HL-60/S4 (cell line): ENCODE results near the gene STAP2.

Experiments
- in situ Hi-C: fragments of 300-500 bp; cut with MboI; formaldehyde crosslinking; loops from 2 replicates; pipeline ENCODE4 v1.14.3; 2022; ENCODE audit warnings: low sequenced_read_pairs

The STAP2 gene, protein sequence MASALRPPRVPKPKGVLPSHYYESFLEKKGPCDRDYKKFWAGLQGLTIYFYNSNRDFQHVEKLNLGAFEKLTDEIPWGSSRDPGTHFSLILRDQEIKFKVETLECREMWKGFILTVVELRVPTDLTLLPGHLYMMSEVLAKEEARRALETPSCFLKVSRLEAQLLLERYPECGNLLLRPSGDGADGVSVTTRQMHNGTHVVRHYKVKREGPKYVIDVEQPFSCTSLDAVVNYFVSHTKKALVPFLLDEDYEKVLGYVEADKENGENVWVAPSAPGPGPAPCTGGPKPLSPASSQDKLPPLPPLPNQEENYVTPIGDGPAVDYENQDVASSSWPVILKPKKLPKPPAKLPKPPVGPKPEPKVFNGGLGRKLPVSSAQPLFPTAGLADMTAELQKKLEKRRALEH

DNA sequence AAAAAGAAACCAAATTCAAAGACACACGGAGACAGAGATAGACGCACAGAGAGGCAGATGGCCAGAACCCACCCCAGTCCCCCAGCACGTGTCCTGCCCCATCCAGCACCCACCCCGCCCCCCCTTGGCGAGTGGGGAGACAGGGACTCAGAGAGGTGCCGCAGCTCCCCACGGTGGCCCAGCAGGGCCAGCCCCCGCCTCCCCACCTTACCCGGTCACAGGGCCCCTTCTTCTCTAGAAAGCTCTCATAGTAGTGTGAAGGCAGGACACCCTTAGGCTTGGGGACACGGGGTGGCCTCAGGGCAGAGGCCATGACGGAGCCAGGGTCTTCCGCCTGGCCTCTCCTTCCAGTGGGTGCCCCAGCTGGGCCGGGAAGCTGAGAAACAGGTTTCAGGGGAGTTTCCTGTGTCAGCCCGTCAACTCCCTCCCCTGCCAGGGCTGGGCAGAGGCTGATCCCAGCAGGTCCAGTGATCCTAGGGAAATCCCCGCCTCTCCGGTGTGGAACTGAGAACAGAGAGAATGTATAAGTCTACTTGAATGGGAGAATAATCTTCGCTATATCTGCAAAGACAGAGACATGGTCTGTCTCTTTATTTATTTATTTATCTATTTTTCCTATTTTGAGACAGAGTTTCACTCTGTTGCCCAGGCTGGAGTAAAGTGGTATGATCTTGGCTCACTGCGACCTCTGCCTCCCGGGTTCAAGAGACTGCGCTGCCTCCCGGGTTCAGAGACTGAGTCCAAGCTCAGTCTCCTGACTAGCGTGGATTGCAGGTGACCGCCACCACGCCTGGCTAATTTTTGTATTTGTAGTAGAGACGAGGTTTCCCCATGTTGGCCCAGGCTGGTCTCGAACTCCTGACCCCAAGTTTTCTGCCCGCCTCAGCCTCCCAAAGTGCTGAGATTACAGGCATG lies at the start of gene STAP2:
STAP2 (minus strand) TSS at position 387 of the 915 bp plus-strand sequence; CDS start at position 313, 74 bp downstream.
- in situ Hi-C loops, result no loop called here

DNA sequence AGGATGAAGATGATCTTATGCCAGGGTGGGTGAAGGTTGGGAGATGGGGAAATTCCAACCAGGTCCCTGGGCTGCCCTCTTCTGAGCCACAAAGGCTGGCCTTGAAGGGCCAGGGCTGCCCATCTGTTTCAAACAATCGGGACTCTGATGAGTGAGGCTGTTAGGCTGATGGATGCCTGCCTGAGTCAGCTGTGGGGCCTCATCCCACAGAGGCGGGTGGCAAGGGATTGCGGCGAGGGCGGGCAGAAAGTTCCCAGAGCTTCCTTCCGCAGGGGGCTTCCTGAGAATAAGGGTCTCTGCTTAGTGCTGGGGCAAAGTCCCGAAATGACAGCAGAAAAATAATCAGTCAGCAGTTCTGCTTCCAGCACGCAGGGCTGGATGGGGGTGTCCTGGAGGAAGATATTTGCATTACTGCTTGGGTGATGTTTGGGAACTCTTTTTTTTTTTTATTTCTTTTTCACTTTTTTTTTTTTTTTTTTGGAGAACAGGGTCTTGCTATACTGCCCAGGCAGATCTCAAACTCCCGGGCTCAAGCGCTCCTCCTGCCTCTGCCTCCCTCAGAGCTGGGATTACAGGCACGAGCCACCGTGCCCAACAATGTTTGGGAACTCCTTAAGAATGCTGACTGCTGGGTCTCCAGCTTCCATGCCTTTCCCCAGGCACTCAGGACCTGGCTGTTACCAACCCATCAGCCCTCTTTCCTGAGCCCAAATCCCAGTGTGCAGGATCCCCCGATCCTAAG lies 47.6 kb upstream of the STAP2 start:
- in situ Hi-C loops, result no loop called here

DNA sequence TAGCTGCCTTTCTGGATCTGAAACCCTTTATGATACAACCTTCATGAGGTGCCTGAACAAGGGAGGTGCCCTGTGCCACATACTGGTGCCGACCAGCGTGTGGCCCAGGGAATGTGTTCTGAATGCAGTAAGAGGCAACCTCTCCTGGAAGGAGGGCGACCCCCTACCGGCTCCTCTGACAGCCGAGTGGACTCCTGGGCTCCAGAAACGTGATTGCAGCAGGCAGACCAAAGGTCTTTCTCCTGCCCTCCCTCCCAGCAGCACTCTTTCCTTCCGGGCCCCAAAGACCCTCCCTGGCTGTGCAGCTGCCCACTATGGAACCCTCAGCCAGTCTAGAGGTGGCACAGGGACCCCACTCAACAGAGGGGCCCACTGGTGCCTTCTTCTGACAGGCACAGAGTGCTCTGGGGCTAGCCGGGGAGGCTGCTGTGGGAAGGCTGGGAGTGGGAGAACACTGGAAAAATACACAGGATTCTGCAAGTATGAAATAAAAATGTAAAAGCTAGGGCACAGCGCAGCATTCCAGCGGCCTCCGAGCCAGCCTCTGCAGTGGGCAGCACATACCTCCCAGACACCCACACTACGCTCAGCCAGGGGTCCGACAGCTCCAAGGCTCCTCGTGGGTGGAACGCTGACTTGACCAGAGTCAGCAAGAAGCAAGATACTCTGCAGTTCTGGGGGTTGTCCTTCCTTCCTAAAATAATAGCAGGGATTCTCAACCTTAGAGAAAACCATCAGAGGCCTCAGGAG lies 46.8 kb upstream of the STAP2 start:
- in situ Hi-C loops, result no loop called here

DNA sequence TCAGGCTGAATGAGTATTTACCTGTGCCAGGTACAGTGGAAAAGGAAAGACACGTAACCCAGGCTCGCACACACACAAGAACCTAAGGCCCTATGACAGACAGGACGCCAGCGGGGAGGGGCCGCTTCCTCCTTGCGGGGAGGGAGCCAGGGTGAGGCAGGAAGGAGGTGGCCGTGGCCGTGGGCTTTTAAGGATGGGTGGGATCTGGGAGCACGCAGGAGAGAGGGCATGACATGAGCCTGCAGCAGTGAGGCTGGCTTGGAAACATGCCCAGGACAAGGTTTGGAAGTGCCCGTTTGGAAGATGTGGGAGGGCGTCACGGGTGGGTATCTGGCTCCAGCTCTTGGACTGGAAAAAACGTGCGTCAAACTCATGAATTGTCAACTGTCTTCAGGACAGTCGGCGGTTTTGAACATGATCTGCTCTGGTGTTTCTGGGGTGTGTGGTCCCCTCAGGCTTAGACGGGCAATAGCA lies 41.7 kb upstream of the STAP2 start:
- in situ Hi-C loops, result no loop called here

DNA sequence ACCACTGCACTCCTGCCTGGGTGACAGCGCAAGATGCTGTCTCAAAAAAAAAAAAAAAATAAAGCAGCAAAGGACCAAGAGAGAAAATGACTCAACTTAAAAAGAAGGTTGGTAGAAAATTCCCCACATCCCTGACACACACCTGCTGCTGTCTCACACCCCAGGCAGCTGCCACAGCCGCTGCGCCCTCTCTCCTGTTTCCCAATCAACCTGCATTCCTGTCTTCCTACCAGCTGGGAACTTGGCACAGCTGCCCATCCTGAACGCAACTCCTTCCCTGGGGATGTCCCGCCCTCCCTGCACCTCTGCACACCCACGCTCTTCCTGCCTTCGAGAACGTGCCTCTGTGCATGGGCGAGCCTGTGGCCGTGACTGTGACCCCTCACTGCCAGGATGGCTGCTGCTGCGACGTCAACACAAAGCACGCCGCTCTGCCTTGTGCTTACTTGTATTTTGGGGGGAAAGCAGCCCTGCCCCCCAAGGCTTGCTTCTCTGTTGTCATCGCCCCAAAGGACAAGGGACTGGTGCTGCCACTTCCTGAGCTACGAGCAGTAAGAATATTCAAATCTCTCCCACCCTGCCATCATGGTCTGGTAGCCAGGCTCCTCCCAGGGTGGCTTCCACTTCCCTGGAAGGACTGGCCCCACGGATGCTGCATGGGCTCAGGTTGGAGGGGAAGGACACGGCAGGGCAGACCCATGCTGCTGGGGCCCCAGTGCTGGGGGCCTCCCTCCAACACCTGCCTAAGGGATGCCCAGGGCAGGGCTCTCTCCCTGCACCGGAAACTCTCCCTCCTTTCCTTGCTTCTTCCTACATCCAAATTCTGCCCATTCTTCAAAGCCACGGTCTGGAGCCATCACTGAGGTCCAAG lies 41.0 kb upstream of the STAP2 start:
- in situ Hi-C loops, result no loop called here

DNA sequence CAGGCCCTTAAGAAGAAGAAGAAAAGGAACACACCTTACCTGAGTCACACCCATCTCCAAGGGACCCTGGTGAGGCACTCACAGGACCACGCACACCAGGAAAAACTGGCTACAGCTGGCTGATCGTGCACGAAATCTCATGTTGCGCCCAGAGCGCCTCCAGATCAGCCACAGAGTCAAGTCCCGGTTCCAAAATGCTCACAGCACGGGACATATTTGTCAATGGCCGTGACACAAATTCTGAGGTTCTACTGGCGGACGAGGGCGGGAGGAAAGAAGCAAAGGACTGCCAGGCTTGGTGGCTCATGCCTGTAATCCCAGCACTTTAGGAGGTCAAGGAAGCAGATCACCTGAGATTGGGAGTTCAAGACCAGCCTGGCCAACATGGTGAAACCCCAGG lies 40.3 kb upstream of the STAP2 start:
- in situ Hi-C loops, result no loop called here

DNA sequence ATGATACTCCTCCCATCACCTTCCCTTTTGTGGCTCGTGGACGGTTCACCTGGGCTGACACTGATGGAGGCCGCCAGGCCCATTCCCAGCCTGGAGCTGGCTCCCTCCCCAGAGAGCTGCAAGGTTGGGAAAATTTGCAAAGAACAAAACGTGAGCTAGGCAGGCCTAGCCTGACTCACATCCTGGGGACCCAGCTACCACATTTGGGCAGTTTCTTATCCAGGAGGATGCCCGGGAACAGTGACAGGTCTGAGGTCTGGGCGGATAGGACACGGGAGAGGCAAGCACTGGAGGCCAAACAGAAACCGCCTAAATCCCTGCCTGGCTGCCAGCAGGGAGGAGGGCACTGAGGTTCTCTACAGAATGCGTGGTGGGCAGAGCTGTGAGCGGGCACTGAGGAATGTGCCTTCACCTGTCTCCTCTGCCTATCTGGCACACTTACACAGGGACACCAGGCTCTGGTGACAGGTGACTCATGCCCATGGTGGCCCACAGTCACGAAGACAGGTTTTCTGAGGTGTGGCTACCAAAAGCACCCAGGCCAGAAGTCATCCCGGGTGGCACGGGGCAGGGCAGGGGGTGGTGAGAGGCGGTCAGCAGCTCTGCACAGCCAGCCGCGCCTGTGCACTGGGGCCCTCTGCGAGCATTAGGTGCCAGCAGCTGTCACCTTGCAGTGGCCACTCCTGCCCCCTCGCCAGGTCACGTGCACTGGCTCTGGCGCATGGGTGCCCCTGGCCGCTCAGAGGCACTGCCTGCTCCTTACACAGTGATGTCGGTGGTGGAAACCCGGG lies 38.6 kb upstream of the STAP2 start:
- in situ Hi-C loops, result no loop called here

DNA sequence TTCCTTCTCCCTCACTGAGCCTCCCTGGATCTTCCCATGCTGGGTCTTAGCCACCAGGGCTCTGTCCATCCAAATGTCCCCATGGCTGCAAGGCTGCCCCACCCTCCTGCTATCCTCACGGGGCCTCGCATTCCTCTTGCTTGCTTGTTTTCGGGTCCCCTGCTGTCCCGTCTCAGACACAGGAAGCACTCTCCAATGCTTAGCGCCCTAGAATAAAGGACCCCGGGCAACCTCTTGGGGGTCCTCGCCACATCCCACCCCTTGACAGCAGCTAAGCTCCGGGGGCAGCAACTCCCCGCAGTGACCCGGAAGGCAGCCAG lies 38.0 kb upstream of the STAP2 start:
- in situ Hi-C loops, result no loop called here

DNA sequence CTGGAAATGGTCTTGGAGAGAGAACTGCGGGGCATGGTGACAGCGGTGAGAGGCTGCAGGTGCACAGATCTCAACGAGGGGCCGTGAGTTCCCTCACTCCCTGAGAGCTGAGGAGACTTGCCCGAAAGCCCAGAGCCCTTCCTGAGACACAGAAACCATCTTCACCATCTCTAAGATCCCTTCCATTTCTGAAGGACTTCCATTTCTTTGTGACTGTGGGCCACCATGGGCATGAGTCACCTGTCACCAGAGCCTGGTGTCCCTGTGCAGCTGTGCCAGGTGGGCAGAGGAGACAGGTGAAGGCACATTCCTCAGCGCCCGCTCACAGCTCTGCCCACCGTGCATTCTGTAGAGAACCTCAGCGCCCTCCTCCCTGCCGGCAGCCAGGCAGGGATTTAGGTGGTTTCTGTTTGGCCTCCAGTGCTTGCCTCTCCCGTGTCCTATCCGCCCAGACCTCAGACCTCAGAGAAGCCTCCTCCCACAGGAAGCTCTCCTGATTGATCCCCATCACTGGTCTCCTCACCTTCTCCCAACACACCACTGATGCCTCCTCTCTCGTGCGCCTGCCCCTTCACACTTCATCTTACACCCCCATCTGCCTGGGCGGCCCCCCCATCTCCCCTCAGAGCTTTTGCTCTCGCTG lies 37.5 kb upstream of the STAP2 start:
- in situ Hi-C loops, result no loop called here

DNA sequence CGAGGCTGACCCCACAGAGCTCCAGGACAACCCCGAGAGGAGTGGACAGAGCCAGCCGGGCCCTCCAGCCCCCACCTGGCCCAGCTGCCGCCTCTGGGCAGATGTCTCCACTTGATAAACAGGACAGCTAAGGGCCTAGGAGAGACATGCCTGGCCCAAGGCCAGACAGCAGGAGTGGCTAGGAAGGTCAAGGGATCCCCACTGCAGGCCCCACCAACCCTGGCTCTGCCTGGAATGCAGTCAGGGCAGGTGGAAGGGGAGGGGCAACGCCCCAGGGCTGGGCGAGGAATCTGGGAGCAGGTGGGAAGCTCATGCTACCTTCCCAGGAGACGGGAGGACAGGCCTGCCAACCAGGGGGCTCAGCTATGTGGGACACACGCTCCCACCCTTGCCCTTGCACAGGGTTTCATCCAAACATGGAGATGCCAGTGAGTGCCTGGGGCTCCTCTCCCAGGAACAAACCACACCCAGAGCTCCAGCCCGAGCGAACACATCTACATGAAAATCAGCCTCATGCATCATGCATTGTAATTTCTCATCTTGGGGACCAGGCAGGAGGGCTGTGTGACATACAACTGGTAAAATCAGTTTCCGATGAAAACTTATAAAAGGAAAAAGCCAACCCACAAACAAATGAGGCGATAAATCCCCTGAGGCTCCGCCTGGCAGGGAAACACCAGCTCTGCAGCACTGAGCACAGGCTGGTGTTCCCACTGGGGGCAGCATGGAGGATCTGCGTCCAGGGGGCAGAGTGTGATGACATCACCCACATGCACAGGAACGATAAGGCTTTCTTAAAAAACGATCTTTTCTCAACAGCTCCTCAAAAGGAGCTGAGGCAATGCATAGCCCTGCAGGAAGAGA lies 36.8 kb upstream of the STAP2 start:
- in situ Hi-C loops, result no loop called here

DNA sequence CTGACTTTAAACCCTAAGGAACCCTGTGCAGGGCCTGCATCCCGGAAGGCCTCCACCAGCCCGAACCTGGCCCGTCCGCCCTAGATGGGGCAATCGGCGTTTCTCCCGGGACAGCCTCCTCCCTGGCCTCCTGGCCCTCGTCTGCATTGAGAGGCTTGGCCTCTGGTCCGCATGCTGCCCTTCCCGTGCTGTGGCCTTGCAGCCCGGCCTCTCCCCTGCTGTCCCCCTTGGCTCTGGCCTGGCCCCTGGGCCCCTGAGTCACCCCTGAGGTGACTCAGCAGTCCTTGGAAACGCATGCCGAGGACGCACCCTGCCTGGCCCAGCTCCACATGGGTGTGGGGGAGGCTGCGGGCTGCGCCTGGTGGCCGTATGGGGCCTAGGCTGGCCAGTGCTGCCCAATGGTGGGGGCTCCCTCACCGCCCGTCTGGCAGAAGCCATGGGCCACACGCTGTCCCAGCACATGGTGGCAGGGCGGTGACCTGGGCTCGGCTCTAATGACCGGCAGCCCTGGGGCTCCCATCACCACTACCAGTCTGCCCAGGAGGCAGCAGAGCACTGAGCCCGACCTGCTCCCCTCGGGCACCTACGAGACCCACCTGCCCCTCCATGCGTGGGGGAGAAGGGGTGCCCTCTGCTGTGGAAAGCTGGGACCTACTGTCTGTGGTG lies 36.0 kb upstream of the STAP2 start:
- in situ Hi-C loops, result no loop called here

DNA sequence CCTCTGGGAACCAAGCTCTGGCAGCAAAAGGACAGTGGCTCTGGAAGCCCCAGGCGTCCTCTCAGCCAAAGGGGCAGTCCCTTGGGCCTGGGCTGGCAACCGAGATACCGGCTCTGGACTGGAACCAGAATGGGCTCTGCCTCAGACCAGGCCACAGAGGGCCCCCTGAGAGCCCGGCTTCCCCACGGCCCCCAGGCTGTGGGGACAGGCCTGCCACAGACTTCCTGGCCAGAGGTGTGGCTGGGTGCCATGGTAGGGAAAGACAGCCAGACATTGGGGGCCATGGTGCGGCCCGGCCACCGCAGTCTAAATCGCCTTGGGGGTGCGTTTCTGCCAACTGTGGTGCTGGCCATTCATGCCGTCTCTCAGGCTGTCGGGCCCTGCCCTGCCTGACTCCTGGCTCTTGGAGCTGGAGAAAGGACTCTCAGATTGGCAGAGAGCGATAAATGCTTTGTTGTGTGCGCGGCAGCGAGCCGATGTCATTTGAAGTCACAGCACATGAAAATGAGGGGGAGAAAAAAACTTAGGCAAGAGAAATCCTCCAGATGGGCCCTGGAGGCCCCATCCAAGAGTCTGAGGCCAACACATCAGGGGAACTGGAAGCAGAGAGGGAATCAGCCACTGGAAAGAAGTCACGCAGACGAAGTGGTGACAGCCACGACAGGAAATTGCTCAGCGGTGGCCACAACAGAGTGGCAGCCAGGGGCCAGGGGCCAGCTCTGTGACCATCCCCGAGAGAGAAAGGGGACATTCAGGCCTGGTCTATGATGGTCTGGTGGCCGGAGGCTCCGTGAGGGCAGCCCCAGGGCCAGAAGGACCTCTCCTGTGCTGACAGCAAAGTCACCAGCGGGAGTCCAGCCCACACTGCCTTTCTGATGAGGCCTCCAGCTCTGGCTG lies 35.2 kb upstream of the STAP2 start:
- in situ Hi-C loops, result no loop called here

DNA sequence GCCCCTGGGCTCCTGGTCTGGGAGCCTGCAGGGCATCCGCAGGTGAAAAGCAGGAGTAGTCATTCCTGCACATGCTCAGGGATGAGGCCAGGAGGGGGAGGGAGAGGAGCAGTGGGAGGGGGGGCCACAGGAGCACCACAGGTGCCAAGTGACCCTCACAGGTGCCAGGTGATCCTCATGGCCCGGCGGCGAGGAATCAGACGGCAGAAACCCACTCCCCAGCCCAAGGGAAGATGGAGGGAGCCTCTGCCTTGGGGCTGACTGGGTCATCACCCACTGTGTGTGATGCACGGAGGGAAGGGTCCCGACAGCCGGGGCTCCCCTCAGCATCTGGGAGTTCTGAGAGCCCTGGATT lies 34.4 kb upstream of the STAP2 start:
- in situ Hi-C loops, result no loop called here

DNA sequence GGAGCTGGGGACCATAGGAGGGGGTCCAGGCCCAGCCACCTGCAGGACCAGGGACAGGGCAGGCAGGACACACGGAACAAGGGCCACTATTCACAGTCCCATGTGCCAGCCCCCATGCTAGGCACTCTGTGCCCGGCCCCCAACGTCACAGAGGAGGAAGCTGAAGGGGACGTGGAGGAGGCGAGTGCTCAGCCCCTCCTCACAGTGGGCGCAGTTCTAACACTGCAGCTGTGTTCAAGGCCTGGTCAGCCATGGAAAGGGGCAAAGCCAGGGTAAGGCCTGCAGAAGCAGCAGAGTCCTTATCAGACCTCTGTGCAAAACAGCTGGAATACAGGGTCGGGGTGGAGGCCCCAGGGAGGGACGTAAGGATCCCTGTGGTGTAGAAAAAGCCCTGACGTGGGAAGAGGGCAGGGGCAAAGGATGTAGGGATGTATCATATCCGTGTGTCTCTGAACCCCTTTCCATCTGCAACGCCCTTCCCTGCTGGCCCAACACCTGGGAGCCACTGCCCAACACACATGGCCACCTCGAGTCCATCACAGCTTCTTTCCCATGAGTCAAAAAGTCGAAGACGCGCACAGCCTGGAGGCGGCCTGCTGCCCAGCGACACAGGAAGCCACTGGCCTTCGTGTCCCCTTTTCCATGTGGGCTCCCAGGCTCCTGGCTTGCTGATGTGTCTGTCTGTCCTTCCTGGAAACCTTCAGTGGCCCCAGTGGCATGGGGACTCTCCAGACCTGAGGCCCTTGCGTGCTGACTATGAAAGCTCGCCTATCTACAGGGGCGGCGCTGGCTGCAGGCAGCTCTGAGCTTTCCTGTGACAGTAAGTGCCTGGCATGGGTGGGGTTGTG lies 33.8 kb upstream of the STAP2 start:
- in situ Hi-C loops, result no loop called here
